ENCODE measurements around the gene NGRN.

Gene NGRN

GRCh38 chr15:90230610-90231009 is 34.9 kb upstream of the NGRN start:
- no peak overlapping the region for H3K4me3 ChIP-seq (ENCODE audit: low read depth, low read length)
- no peak for TF ChIP-seq CTCF (IDR thresholded peaks at IDR 0.05; ENCODE audit: borderline replicate concordance, insufficient read depth, low read depth, low read length)

- TF ChIP-seq CTCF (IDR thresholded peaks at IDR 0.05; ENCODE audit: borderline replicate concordance, insufficient read depth, low read depth, low read length) = no peak
- H3K4me3 ChIP-seq (ENCODE audit: low read depth, low read length) = no peak overlapping the region
These were observed 34.1 kb upstream of the NGRN start for GRCh38 chr15:90231028-90232017.

- TF ChIP-seq CTCF (IDR thresholded peaks at IDR 0.05; ENCODE audit: borderline replicate concordance, insufficient read depth, low read depth, low read length) = no peak
- no peak overlapping the region for H3K4me3 ChIP-seq (ENCODE audit: low read depth, low read length)
These were observed 33.3 kb upstream of the NGRN start for GRCh38 chr15:90232196-90232595.

- TF ChIP-seq CTCF (IDR thresholded peaks at IDR 0.05; ENCODE audit: borderline replicate concordance, insufficient read depth, low read depth, low read length) = no peak
- H3K4me3 ChIP-seq (ENCODE audit: low read depth, low read length) = peak overlapping the region; percentile 83
These were observed 32.5 kb upstream of the NGRN start for GRCh38 chr15:90232941-90233386.

- peak; percentile 49; the same call in 1 of the 2 replicates for TF ChIP-seq CTCF (IDR thresholded peaks at IDR 0.05; ENCODE audit: borderline replicate concordance, insufficient read depth, low read depth, low read length)
These were observed 31.9 kb upstream of the NGRN start, which contains the start of gene CIB1 for GRCh38 chr15:90233387-90234095. CIB1 (minus strand) TSS chr15:90233941; CDS start chr15:90233885, 56 bp downstream.

GRCh38 chr15:90234096-90234988 is 31.1 kb upstream of the NGRN start, which contains the start of gene GDPGP1:
GDPGP1 (plus strand) TSS chr15:90234209; CDS start chr15:90240909, 6,700 bp downstream.
- TF ChIP-seq CTCF (IDR thresholded peaks at IDR 0.05; ENCODE audit: borderline replicate concordance, insufficient read depth, low read depth, low read length) = no peak
- H3K4me3 ChIP-seq (ENCODE audit: low read depth, low read length) = peak within 1 kb of the TSS; percentile 83

More at GRCh38 chr15:90233387-90234095, 31.9 kb upstream of the NGRN start, which contains the start of gene CIB1:
- peak within 1 kb of the TSS; percentile 83 for H3K4me3 ChIP-seq (ENCODE audit: low read depth, low read length)
